ENCODE measurements around the gene TSPEAR. TPM values are rescaled to one million over a fixed set of nuclear protein-coding genes. Genes with fewer than 3 reads are reported as not detected.
A peak's percentile ranks its signal among the peaks of the same experiment; 100 is the strongest.

Gene TSPEAR
- total and polyA plus RNA-seq, 11 donors, result 0.01 to 2.6 (median 0.71) TPM; not detected in 2

DNA sequence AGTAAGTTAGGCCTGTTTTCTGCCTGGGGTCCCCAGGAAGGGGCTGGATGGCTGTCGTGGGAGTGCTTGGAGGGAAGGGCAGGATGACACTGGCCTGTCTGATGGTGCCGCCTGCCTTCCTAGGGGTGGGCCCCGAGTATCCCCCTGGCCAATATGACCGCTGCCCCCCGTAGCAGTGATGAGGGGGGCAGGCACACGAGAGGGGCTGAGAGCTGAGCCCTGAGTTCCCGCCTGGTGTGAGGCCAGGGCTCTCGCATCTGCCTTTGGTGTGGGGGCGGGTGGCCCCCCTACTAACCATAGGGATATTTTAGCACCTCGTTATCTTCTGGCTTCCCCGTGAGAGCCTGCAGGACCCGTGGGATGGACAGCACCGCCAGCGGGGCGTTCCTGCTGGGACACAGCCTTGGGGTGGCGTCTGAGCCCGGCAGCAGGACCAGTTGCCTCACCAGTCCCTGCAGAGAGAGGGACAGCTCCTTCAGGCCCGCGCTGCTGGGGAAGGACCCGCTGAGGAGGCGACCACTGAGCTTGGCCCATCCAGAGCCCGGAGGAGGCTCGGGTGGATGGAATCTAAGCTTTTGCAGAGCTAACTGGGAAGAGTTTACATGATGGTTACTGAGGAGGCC, 181.8 kb downstream of the TSPEAR start:
- DNase-seq (peak in 1 of 5 donors; percentile 6), ATAC-seq (no peak)
- Histone ChIP-seq H3K36me3 (no peaks in the 10 kb centered on the region), H3K4me1 (no peaks in the 10 kb centered on the region), H3K27me3 (peaks cover 0 to 13% (median 0%) of the 10 kb centered on the region in 9 donors), H3K9me3 (no peaks in the 10 kb centered on the region), H3K27ac (no peak overlapping the region), H3K4me3 (no peak overlapping the region)
- no peak for TF ChIP-seq POLR2A (IDR thresholded peaks at IDR 0.05)
- TF ChIP-seq, protein P1, sequence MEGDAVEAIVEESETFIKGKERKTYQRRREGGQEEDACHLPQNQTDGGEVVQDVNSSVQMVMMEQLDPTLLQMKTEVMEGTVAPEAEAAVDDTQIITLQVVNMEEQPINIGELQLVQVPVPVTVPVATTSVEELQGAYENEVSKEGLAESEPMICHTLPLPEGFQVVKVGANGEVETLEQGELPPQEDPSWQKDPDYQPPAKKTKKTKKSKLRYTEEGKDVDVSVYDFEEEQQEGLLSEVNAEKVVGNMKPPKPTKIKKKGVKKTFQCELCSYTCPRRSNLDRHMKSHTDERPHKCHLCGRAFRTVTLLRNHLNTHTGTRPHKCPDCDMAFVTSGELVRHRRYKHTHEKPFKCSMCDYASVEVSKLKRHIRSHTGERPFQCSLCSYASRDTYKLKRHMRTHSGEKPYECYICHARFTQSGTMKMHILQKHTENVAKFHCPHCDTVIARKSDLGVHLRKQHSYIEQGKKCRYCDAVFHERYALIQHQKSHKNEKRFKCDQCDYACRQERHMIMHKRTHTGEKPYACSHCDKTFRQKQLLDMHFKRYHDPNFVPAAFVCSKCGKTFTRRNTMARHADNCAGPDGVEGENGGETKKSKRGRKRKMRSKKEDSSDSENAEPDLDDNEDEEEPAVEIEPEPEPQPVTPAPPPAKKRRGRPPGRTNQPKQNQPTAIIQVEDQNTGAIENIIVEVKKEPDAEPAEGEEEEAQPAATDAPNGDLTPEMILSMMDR (IDR thresholded peaks at IDR 0.05), result no peak
- intact Hi-C loops (cut with DNase I), result no loop called here
- 61 to 67% (median 63%) methylated on average over 6 to 23 of the region's 23 CpGs for WGBS, 4 donors

DNA sequence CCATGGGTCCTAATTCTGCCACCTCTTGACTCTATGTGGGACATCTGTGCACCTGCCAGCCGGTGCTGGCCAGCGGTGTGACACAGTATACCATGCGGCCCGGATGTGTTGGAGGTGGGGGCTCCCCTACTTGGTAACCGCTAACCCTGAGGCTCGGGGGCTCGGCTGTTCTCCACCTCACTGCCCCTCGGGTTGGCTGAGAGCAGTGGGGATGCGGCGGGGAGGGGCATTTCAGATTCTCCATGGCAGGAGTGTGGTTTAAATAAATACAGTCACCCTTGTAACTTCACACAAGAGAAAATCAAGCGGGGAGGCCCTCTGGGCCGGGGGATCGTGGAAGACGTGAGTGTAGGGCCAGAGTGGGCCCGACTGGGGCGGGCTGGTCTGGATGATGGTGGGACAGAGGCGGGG, 182.4 kb downstream of the TSPEAR start:
- TF ChIP-seq POLR2A (IDR thresholded peaks at IDR 0.05), result no peak
- TF ChIP-seq, protein P1 (IDR thresholded peaks at IDR 0.05), result no peak
- no peaks in the 10 kb centered on the region for H3K36me3 ChIP-seq
- H3K27me3 ChIP-seq, result peaks cover 0 to 13% (median 0%) of the 10 kb centered on the region in 9 donors
- intact Hi-C loops (cut with DNase I), result no loop called here
- H3K9me3 ChIP-seq, result no peaks in the 10 kb centered on the region
- ATAC-seq, result no peak
- H3K4me1 ChIP-seq, result no peaks in the 10 kb centered on the region
- H3K4me3 ChIP-seq, result no peak overlapping the region
- no peak overlapping the region for H3K27ac ChIP-seq
- WGBS, 4 donors, result 92 to 94% (median 93%) methylated on average over 15 to 17 of the region's 17 CpGs
- DNase-seq, result peak in 3 of 5 donors; percentile 12 to 34 (median 17)

DNA sequence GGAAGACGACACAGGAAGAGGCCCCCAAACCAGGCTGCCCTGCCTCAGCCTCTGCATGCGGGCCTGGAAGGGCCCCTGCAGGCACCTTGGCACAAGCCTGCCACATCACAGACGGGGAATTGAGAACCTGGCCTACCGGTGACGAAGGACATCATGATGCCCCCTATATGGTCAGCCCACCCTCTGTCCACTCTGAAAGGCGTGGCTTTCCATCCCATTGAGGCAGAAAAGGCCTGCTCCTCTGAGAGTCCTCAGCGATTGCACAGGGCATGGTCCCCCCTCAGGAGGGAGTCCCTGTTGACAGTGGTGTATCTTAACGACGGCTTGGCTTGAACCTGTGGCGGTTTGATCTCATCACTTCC, 182.8 kb downstream of the TSPEAR start:
- DNase-seq, result peak in 1 of 5 donors; percentile 21
- no peaks in the 10 kb centered on the region for H3K9me3 ChIP-seq
- no peak for ATAC-seq
- H3K4me3 ChIP-seq, result no peak overlapping the region
- H3K27ac ChIP-seq, result no peak overlapping the region
- peaks cover 0 to 13% (median 0%) of the 10 kb centered on the region in 9 donors for H3K27me3 ChIP-seq
- no peaks in the 10 kb centered on the region for H3K4me1 ChIP-seq
- TF ChIP-seq POLR2A (IDR thresholded peaks at IDR 0.05), result no peak
- TF ChIP-seq, protein P1 (IDR thresholded peaks at IDR 0.05), result no peak
- 82 to 87% (median 85%) methylated on average over 5 to 10 of the region's 10 CpGs for WGBS, 4 donors
- intact Hi-C loops (cut with DNase I), result no loop called here
- H3K36me3 ChIP-seq, result no peaks in the 10 kb centered on the region

DNA sequence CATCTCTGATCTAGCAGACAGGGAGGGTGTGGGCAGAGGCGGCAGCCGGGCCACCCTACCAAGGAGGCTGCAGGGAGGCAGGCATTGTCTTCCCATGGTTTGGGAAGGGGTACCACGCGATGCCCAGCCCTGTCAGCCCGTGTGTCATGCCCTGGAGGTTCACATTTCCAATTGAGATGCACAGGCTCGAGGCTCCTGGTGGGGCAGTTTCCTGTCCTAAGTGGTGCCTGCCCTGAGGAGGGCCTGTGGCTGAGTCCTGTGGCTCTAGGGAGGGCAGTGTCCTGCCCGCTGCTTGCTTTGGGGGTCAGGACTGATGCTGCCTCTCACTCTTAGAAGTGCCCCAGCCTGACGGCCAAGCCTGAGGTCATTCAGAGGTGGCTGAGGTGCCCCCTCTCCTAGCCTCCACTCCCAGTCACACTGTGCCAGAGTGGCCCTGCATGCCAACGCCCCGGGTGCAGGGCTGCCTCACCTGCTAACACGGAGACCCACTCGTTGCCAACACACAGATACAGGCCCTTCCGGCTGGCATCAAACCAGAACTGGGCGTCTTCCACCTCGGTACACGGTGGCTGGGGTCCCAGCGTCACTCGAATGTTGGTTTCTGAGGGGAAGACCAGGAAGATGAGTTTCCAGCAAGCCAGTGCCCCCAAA, 183.3 kb downstream of the TSPEAR start:
- no peak overlapping the region for H3K27ac ChIP-seq
- no peaks in the 10 kb centered on the region for H3K4me1 ChIP-seq
- no peak for TF ChIP-seq POLR2A (IDR thresholded peaks at IDR 0.05)
- TF ChIP-seq, protein P1 (IDR thresholded peaks at IDR 0.05), result no peak
- WGBS, 4 donors, result 81 to 87% (median 84%) methylated on average over 11 to 18 of the region's 18 CpGs
- H3K27me3 ChIP-seq, result peaks cover 0 to 13% (median 0%) of the 10 kb centered on the region in 9 donors
- ATAC-seq (no peak), DNase-seq (peak in 3 of 5 donors; percentile 14 to 51 (median 25))
- H3K9me3 ChIP-seq, result no peaks in the 10 kb centered on the region
- no peaks in the 10 kb centered on the region for H3K36me3 ChIP-seq
- no peak overlapping the region for H3K4me3 ChIP-seq
- intact Hi-C loops (cut with DNase I), result no loop called here
